EL (cell line): ENCODE measurements around the gene PRR9.
"Not testable (repeated sequence)": the region's sequence is repeated elsewhere in the genome, so short reads cannot be mapped to it uniquely, and the experiment has no call there.

ENCODE experiments used
- DNase-seq: peaks from one replicate; pipeline ENCODE4 v3.0.0-alpha.2; 2016

Gene PRR9, protein sequence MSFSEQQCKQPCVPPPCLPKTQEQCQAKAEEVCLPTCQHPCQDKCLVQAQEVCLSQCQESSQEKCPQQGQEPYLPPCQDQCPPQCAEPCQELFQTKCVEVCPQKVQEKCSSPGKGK

DNA sequence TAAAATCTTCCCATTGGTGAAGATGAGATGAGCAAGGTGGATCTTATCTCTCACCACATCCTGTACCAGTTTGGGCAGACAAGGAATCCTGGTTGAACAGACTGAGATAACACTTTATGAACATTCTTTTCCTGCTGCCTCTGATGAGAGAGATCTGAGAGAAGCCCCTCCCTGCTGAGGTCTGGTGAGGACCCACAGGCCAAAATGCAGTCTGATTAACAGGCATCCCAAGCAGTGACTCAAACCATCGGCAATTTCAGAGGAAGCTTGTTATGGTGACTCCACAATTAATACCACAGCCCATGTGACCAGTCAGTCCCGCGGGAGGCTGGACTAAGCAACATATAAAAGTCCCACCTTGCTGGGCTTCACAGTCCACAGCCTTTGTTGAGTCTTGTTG, at the start of gene PRR9:
TSS of gene PRR9 (plus strand) at position 373 of the 400 bp plus-strand sequence. CDS start 561 bp downstream, outside the sequence.
- DNase-seq = no peak

DNA sequence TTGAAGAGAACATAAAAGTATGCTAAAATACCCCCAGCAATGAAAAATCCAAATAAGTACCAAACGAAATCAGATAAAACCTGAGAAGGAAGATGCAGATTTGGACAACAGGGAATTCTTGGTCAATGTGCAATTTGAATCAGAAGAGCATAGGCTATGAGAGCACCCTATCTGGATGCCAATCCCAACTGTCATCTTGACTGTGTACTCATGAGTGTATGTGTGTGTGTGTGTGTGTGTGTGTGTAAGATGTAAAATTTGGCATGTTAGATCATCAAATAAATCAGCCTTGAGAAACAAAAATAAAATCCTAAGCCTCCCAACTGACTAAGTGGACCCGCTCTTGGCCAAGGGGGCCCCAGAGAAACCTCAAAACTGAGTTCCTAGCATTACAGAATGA, 48.7 kb upstream of the PRR9 start:
- no peak for DNase-seq

DNA sequence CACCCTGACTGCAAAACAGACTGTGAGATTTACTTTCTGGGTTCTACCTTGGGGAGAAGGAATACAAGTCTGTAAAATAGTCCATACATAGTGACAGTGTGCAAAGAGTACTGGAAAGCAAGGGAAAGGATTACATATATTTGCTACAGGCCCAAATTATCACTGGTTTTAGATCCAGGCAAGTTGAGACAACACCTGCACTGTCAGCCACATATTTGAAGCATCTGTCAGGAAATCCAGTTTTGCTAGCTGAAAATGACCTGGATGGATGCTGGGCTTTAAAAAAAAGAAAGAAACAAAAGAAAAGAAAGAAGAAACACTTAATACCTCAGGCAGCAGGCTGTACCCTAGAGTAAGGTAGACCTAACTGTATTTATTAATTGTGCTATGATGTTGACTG, 42.8 kb upstream of the PRR9 start:
- no peak for DNase-seq

DNA sequence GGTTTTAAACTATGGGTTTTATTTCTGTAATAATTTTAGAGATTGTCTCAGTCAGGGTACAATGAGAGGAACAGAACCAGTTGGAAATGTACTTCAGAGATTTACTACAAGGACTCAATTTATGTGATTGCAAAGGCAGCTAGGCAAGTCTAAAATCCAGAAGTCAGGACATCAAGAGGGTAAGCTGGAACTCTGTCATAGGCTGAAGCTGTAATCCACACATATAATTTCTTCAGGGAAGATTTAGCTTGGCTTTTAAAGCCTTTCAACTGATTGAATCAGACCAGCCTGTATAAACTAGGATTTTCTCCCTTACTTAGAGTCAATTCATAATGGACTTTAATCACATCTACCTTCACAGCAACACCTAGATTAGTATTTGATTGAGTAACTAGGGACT, 38.5 kb upstream of the PRR9 start:
- DNase-seq = no peak

DNA sequence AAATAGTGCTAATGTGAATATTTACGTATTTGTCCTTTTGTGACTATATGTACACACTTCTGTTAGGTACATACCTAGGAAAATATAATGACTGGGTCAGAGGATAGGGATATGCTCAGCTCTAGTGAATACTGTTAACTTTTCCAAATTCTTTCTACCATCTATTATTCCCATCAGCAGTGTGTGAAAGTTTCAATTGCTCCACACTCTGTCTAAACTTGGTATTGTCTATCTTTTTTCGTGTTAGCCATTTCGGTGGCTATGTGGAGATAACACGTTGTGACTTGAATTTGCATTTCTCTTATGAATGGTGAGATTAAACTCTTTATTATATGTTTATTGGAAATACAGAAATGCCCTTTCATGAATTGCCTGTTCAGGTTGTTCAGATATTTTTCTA, 36.8 kb upstream of the PRR9 start:
- DNase-seq = no peak

DNA sequence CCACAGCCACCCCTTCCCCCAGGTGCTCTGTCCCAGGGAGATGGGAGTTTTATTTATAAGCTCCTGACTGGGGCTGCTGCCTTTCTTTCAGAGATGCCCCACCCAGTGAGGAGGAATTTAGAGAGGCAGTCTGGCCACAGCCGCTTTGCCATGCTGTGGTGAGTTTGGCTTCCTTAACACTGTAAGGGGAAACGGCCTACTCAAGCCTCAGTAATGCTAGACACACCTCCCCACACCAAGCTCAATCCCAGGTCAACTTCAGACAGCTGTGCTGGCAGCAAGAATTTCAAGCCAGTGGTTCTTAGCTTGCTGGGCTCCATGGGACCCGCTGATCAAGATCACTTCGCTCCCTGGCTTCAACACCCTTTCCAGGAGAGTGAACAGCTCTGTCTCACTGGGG, 29.1 kb upstream of the PRR9 start:
- DNase-seq = not testable (repeated sequence)

DNA sequence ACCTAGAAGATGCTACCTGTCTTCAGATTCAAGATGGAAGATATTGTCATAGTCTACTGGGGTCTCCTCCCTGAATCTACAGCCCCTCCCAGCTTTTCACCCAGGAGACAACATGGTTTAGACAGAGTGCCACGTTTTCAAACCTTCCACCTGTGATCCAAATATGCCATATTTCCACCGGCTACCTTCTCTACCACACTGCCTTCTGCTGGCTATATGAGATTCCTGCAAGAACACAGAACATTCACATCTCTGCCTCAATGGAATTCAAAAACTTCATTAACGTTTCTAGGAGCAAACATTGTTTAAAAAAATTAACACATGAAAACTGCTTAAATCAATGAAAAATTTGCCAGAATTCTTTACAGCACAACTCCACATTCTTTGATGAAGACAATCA, 27.0 kb upstream of the PRR9 start:
- DNase-seq = no peak

DNA sequence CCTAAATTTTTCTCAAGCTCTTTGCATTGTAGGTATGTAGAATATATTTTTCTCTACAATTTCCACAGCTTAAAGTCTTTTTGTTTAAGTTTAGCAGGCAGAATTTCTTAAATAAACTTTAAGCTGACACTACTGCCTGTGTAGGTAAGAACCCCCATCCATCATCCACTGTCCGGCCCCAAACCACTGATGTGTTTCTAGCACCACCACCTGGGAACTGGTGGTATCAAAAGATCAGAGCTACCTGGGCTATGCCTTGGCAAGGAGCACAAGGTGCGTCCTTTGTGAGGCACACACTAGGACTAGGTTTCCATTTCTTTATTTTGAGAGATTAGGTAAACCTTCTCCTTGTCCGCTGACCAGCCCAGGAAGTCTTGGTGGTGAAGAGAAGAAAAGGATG, 24.7 kb upstream of the PRR9 start:
- no peak for DNase-seq

DNA sequence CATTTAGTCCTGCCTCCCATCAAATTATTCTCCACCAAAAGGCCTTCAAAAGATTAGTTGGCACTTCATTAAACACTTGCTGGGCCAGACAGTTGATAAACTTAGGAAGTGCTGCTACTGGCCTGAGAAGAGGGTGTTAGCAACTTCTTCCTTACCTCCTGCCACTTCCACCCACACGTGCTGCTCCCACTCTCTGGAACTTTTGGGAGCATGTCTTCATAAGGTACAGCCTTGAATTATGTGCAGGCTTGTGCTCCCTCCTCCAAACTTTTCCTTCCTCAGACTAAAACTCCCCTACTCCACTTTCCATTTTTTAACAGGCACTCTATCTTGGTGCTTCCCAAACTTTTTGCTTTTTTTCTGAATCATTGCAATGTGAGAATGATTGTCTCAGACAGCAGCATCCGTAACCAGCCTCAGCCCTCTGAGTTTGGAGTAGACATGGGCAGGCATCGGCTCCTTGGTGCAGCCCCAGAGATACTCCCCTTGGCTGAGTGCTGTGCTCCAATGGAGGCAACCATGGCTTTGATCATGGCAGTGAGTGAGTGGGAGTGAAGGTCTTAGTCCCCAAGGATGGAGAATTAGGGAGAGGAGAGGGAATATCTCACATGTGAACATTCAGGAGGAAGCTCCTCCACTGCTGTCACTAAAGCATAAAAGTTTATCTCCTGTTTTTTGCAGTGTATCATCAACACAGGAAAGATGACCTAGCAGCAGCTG, 22.9 kb upstream of the PRR9 start:
- no peak for DNase-seq

DNA sequence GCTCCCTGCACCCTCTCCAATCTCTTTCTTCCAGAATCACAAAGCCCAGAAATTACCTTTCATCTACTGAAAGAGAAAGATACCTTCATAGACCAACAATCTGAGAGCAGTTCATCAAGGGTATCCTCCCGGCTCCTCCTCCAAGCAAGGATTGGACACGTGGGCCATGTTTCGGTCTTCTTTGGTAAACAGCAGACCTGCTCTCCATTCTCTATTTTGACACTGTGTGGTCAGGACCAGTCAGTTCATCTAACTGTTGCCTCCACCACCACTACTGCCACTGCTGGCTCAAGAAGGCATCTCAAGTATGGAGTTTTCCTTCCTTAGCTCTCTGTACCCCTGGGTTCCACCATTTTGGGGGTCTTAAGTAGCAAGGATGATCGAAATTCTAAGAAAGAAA, 22.2 kb upstream of the PRR9 start:
- DNase-seq = no peak

DNA sequence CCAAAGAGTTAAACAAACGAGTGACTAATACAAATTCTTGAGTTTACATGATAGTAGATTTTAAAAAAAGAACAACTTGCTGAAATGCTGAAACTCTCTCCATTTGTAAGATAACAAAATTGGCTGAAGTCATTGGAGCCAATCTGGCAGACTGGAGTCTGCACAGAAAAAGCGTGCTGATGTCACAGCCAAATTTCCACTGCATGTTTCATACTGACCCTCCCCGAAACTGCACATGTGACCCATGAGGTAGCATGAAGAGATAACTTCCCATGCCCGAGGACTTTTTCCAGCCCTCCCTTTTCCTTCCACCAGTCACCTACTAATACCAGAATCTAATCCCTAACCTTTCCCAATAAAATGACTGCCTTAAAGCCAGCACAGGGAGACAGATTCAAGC, 15.4 kb upstream of the PRR9 start:
- no peak for DNase-seq

DNA sequence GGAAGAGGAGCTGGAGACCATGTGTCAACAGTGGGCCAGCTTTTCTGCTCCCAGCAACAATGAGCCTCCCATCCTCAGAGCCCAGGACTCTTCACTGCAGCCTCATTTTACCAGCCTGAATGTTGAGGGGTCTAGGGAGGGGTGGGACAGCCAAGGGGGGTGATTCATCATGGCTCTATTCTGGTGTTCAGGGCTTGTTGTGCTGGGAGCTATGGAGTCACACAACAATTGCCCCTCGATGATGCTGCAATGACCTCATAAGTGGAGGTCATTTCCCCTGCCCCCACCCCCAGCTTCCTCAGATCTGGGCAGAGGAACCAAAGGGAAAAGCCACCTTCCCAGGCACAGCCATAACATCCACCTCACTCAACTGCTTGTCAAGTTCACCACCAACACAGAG, 14.3 kb upstream of the PRR9 start, which contains the start of gene LELP1:
TSS of gene LELP1 (plus strand) at position 301 of the 400 bp plus-strand sequence. CDS start 1,278 bp downstream, outside the sequence.
- no peak for DNase-seq

DNA sequence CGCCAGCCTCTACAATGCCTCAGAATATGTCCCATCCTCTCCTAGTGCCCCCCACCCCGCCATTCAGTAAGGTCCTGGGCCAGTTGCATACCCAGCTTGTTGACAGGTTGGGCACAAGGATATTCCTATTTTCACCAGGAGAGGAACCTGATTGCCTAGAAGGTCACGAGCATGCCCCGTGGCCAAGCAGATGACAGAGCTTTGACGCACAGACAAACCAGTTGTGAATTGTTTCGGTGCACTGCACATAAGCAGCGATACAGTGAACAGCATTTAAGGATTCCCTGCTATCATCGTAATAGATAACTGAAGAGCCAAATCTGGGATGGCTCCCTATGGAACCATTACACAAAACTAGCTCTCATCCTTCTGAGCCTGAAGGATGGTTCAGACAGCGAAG, 10.8 kb upstream of the PRR9 start:
- no peak for DNase-seq

DNA sequence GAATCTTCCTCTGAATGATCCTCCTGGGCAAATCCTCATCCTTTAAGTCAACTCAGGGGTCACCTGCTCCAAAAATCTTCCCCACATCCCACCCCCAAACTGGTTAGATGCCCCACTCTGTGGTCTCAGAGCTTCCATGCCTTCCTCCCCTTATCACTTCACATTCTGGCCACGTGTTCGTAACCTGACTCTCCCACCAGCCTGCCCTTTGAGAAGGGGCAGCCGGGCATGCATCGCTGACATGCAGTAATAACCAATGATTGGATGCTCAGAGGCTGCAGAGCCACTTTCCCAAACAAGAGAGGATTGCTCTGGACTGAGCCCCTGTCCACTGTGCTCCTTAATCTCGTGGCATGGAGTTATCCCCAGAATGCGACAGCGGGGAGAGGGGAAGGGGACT, 7.2 kb upstream of the PRR9 start:
- DNase-seq = no peak

DNA sequence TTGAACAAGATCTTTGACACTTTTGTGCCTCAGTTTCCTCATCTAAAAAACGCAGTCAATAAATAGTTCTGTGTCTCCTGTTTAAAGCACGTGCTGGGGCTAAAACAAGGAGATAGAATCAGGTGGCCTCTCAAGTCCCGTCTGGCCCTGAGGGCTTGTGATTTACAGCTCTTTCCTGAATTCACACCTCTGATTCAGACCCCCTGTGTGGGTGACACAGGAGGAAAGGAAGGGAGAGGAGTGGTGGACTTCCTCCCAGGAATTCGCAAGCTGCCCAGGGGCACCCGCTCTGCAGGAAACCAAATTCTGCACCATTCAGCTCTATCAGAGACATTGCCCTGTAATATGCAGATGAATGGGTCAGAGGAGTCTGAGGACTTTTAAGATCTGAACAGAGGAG, 5.2 kb upstream of the PRR9 start:
- no peak for DNase-seq

DNA sequence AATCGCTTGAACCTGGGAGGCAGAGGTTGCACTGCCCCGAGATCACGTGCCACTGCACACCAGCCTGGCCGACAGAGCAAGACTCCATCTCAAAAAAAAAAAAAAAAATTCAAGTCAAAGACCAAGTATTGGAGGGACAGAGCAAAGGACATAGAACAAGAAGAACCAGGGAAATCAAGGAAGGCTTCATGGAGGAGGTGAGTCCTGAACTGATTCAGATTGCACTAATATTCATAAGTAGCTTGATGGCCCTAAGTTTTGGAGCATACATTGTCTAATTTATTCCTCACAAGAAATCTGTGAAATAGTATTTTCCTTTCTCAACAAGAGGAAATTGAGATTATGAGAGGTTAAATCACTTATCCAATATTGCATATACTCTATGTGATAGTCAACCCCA, 3.9 kb upstream of the PRR9 start:
- no peak for DNase-seq

DNA sequence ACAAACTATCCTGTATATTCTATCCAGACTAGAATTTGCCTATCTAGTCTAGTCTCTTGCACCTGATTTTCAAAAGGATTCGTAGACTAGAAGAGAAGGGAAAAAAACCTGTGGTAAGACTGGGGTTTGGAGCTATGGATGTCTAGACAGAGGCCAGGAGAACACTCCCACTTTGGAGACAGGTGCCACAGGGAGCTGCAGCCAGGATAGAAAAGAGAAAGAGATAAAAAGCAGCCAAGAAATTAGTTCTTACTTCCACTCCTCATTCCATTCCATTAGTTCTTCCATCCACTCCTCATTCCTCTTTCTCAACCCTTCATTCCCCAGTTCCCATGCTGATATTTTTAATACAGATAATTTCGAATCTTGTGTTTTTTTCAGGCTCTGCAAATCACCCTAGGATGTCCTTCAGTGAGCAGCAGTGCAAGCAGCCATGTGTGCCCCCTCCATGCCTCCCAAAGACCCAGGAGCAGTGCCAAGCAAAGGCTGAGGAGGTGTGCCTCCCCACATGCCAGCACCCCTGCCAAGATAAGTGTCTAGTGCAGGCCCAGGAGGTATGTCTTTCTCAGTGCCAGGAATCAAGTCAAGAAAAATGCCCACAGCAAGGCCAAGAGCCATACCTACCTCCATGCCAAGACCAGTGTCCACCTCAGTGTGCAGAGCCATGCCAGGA, 496 bp downstream of the PRR9 start:
- DNase-seq = no peak

DNA sequence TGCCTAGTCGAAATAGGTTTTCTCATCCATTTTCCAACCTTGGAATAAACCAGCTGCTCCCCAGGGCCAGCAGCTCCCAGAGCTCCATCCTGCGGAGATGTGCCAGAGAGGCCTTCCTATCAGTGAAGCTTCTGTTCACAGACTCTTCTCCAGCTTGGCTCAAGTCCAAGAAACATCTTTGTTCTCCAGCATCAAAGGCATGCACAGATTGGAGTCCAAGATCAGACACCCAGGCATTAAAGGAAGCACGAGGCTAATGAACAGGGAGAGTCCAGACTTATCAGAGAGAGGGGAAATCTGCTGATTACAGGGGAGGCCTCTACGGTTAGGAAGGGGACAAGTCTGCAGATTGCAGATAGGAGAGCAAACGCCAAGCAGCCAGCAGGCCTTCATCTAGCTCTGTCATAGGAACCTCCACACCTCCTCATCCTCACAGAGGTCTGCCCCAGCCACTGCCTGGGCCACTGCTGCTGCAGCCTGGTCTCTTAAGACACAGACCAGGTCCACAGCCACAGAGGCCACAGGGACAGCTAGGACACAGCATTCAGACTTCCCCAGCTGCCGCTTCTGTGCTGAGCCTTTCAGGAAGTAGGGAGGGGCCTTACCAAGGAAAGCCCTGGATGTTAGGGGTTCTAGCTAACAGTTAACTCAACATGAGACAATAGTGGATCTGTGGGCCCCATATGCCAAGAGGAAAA, 3.4 kb downstream of the PRR9 start:
- no peak for DNase-seq

DNA sequence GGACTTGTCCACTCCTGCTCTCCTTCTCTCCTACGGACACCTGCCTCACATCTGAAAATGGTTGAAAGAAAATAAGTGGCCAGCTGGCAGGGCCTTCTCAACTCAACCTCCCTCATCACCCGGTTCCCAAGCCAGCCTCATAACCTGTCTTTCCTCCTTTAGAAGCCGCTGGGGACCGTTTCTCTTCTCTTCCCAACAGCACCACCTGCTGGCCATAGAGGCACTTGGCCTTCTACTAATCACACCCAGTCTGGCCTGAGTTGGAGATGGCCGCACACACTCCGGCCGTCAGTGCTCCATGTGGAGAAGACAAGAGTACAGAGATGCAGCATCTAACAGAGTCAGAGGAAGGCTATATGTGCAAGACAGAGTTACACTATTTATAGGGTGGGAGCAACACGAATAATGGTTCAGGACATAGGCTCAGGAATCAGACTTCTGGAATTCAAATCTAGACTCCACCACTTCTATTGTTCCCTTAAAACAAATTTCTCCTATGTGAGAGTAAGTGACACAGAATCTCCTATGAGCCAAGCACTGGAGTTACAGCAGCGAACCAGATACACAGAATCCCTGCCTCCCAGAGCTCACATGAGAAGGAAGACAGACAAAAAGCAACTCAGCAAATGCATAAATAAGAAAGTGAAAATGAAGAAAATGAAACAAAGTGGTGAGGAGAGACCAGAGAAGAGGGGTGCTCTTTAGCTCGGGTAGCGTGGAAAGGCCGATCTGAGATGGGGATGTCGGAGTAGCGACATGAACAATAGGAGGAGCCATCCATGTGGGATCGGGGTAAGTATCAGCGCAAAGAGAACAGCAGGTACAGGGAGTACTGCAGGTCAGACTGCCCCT, 5.9 kb downstream of the PRR9 start:
- DNase-seq = peak; percentile 52

DNA sequence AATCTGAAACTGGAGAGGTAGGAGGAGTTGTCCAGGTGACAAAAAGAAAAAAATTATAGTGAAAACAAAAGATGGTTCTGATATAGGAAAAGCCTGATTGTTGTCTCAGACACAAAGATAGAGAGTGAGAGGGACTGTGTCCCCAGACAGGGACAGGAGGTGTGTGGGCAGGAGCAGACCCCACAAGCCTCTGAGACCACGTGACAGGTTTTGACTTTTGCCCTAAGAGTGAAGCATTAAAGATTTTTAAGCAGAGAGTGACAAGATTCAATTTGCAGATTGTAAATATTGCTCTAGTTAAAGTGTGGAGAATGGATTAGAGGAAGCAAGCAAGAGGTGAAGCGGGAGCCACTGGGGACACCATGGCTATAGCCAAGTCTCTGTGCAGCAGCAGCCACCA, 10.4 kb downstream of the PRR9 start:
- no peak for DNase-seq

DNA sequence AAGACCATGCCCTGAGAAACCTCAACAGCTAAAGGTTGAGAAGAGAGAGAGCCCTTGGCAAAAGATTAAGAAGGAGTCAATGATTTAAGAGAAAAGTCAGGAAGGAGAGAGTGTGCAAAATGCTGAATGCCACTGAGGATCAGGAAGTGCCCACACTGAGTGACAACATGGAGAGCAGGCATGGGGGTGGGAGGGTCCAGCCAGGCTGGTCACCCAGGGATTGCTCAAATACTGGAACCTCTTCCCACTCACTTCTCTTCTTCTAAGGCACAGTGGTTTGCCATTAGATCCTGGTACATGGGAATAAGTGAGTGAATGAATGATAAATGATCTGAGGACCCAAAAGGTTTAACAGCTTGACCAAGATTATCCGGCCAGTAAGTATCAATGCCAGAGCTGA, 11.1 kb downstream of the PRR9 start:
- no peak for DNase-seq

DNA sequence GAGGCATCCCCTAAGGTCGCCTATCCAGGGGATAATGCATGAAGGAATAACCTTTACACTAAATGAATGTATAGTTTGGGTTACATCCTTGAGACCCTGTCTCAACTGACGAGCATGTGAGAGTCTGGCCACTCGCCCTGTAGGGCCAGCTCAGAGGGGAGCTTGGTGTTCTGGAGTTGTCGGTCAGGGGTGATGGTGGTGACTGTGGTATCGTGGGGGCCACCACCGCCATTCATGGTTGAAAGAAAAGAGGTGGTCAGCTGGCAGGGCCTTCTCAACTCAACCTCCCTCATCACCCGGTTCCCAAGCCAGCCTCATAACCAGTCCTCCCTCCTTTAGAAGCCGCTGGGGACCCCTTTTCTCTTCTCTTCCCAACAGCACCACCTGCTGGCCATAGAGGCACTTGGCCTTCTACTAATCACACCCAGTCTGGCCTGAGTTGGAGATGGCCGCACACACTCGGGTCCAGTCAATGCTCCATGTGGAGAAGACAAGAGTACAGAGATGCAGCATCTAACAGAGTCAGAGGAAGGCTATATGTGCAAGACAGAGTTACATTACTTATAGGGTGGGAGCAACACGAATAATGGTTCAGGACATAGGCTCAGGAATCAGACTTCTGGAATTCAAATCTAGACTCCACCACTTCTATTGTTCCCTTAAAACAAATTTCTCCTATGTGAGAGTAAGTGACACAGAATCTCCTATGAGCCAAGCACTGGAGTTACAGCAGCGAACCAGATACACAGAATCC, 11.9 kb downstream of the PRR9 start:
- peak; percentile 13 for DNase-seq
